Transverse colon (tissue), 4 donors: ENCODE data around the gene WLS. TPM values are rescaled to one million over a fixed set of nuclear protein-coding genes. Genes with fewer than 3 reads are reported as not detected.

ENCODE experiments used
- DNase-seq: peaks from one replicate; pipeline ENCODE4 v3.0.0-alpha.2; 2019
- H3K27ac ChIP-seq, 4 donors: fragments of 200-600 bp; sonication (generic); 2 replicates each; pipeline ENCODE4 v1.5.1; 2016 to 2018; ENCODE audit warnings: inconsistent platforms in 4 of 4
- H3K27me3 ChIP-seq: fragments of 200-600 bp; sonication (generic); 2 replicates; pipeline ENCODE4 v1.5.1; 2017; ENCODE audit warnings: inconsistent platforms
- H3K36me3 ChIP-seq, 4 donors: fragments of 200-600 bp; sonication (generic); 2 replicates each; pipeline ENCODE4 v1.5.1; 2017 to 2019; ENCODE audit warnings: inconsistent platforms in 4 of 4
- H3K4me1 ChIP-seq, 4 donors: fragments of 200-600 bp; sonication (generic); 2 replicates each; pipeline ENCODE4 v1.5.1; 2017 to 2020; ENCODE audit warnings: inconsistent platforms in 4 of 4
- H3K4me3 ChIP-seq, 4 donors: fragments of 200-600 bp; sonication (generic); 1 replicate in 1 of 4; 2 replicates in 3 of 4; pipeline versions ENCODE4 v1.5.1 to v1.6.1; 2017 to 2019; ENCODE audit warnings: inconsistent platforms in 4 of 4
- H3K9me3 ChIP-seq, 2 donors: fragments of 200-600 bp; sonication (generic); 2 replicates each; pipeline ENCODE4 v1.5.1; 2017 to 2019; ENCODE audit warnings: inconsistent platforms in 2 of 2
- EP300 ChIP-seq: sonication (generic); formaldehyde crosslinking; IDR thresholded peaks from one replicate; pipeline ENCODE4 v1.6.1; 2017; ENCODE audit warnings: antibody characterized with exemption, low read depth
- POLR2A ChIP-seq: fragments of 450-650 bp; IDR thresholded peaks from one replicate; pipeline ENCODE4 v1.6.1; 2016; ENCODE audit warnings: antibody characterized with exemption, mild to moderate bottlenecking, moderate library complexity
- POLR2AphosphoS5 ChIP-seq, 3 donors: sonication (generic); formaldehyde crosslinking; IDR thresholded peaks; one replicate each; pipeline ENCODE4 v1.6.1; 2016; ENCODE audit warnings: antibody characterized with exemption in 3 of 3
- WGBS, 2 donors: methylation state at CpG; one replicate each; pipeline ENCODE4 v1.1.5; 2018; ENCODE audit warnings: low coverage in 1 of 2; 5-methylcytosine and 5-hydroxymethylcytosine counted together
- in situ Hi-C, 4 donors: fragments of 200-750 bp; cut with MboI; loops; one replicate each; pipeline versions ENCODE4 v1.15.0 to v1.15.1; 2017; ENCODE audit warnings: low sequenced_read_pairs in 3 of 4, low pct_ligation_motif_present in 1 of 4, low pct_unique_long_range_greater_than_20kb in 1 of 4
- intact Hi-C: fragments of 100-400 bp; cut with DNase I; formaldehyde crosslinking; loops from one replicate; pipeline ENCODE4 v1.15.1; 2023; ENCODE audit warnings: low total_unique reads
- total RNA-seq, 4 donors: library from RNA; depleted of rRNA; stranded (reverse); fragments of >200 nt; gene quantifications; one replicate each; pipeline ENCODE4 v1.1.0, GENCODE V29; 2016
- TF ChIP-seq, protein P1 (sequence below), 5 experiments: fragments of 200-600 bp in 3 of 5; fragments of 450-650 bp in 2 of 5; sonication (generic) in 3 of 5; IDR thresholded peaks; 1 replicate in 2 of 5; 2 replicates in 3 of 5; pipeline ENCODE4 v1.5.1; 2016 to 2017; ENCODE audit warnings: antibody characterized with exemption in 5 of 5, inconsistent platforms in 3 of 5, mild to moderate bottlenecking in 2 of 5, moderate library complexity in 1 of 5

WLS gene
- total RNA-seq, 4 donors from 2014 or later = 69.9 to 117 (median 98.7) TPM

DNA sequence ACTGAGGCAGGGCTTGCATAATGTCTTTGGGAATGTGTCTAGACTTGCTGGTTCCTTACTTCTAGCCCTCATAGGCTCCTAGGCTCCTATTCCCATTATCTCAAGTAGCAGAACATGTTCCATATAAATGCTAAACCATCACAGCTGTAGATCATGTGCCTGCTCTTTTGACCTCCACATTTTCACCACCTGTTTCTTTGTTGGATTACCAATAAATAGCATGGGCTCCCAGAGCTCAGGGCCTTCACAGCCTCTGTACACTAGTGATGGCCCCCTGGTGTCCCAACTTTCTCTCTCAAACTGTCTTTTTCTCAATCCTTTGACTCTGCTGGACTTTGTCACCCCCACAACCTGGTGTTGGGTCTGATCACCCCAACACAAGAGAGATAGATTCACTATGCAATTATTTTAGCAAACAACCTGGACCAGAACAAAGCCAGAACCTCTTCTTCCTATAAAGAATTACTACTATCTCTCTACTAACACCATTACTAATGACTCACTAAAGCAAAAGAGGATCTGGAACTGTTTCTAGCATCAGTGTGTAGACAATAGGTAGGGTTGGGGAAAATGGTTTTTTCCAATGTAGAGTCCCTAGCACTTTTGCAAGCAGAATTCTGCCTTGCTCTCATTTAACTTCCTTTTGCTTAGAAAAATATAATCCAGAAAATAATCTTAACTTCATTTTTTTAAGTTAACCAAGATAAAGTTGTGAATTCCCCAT lies 51.7 kb downstream of the WLS start:
- no peak overlapping the region for H3K4me3 ChIP-seq
- no peak for DNase-seq
- intact Hi-C loops = no loop called here
- in situ Hi-C loops = no loop called here
- no peaks in the 10 kb centered on the region for H3K27me3 ChIP-seq
- no peak for TF ChIP-seq EP300
- TF ChIP-seq POLR2AphosphoS5 (IDR thresholded peaks at IDR 0.05) = no peak
- TF ChIP-seq, protein P1, sequence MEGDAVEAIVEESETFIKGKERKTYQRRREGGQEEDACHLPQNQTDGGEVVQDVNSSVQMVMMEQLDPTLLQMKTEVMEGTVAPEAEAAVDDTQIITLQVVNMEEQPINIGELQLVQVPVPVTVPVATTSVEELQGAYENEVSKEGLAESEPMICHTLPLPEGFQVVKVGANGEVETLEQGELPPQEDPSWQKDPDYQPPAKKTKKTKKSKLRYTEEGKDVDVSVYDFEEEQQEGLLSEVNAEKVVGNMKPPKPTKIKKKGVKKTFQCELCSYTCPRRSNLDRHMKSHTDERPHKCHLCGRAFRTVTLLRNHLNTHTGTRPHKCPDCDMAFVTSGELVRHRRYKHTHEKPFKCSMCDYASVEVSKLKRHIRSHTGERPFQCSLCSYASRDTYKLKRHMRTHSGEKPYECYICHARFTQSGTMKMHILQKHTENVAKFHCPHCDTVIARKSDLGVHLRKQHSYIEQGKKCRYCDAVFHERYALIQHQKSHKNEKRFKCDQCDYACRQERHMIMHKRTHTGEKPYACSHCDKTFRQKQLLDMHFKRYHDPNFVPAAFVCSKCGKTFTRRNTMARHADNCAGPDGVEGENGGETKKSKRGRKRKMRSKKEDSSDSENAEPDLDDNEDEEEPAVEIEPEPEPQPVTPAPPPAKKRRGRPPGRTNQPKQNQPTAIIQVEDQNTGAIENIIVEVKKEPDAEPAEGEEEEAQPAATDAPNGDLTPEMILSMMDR (IDR thresholded peaks at IDR 0.05) = no peak
- TF ChIP-seq POLR2A = no peak
- no peaks in the 10 kb centered on the region for H3K9me3 ChIP-seq
- no peak overlapping the region for H3K27ac ChIP-seq
- peaks cover 16 to 37% (median 23%) of the 10 kb centered on the region in 4 donors for H3K4me1 ChIP-seq
- no peaks in the 10 kb centered on the region for H3K36me3 ChIP-seq

DNA sequence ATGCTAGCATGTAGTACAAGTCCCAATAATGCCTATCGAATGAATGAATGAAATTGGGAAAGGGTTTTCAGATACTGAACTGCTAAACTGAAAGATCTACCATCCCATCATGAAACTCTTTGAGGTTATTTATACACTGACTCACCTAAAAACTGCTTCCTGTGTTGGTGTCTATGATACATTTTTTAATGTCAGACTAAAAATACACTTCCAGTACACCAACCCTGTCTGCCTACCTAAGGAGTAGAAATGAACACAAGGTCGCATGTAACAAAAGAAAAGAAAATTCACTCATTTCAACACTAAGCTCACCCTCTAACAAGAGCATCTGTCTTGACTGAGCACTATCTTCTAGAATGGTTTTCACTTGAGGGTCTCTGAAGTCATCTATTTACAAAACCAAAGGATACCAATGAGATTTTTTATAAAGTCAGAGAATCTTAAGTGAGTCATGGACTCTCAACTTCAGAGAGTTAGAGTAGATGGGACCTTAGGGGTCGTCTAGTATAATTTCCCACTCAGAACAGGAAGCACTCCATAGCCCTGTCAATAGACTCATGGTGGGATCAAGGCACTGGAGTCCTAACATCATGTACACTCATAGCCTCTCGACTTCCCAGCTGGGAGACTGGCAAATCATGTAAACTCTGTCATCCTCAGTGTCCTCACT lies 53.4 kb downstream of the WLS start:
- Histone ChIP-seq H3K4me3 (no peak overlapping the region), H3K36me3 (no peaks in the 10 kb centered on the region), H3K27ac (peak overlapping the region in 3 of 4 donors; percentile 71 to 83 (median 80)), H3K4me1 (peaks cover 23 to 53% (median 38%) of the 10 kb centered on the region in 4 donors), H3K9me3 (no peaks in the 10 kb centered on the region), H3K27me3 (no peaks in the 10 kb centered on the region)
- TF ChIP-seq POLR2A (no peak), POLR2AphosphoS5 (IDR thresholded peaks at IDR 0.05) (no peak), EP300 (no peak)
- TF ChIP-seq, protein P1 (IDR thresholded peaks at IDR 0.05) = no peak
- WGBS, 2 donors = 68 to 72% methylated on average over 3 to 4 of the region's 4 CpGs
- intact Hi-C loops (no loop called here), in situ Hi-C loops (no loop called here)
- no peak for DNase-seq

DNA sequence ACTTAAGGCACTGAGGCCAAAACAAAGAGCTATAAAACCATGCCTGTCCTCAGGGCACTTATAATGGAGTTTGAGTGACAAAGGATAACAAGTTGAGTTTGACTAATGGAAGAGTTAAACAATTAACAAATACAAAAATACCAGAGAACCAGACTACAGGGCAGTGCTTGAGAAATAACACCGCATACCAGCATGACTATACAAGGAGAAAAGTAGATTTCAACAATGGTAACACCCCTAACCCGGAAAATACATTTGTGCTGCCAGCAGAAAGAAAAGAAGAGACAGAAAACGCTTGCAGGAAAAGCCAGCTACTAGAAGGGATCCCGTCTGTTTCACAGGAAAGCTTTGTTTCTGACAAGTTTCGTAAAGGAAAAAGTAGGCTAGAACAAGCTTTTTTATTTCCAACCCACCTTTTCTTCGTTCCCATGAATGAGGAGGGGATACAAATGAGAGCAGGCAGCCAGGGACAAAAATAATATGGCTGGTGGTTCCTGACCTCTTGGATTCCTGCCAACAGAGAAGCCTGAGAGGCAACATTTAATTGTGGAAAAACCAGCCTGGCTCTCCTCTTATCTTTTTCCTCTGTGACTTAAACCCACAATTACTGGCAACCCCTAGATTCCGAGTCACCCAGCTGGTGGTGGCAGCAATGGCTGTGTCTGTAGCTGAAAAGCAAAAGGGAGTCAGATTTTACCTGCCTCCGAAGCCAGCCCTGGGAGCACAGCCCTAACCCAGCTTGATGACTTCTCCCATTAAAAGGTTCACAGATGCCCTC lies 56.5 kb downstream of the WLS start:
- intact Hi-C loops (no loop called here), in situ Hi-C loops (no loop called here)
- Histone ChIP-seq H3K4me3 (no peak overlapping the region), H3K27ac (peak overlapping the region; percentile 71 to 86 (median 82)), H3K36me3 (no peaks in the 10 kb centered on the region), H3K9me3 (no peaks in the 10 kb centered on the region), H3K27me3 (no peaks in the 10 kb centered on the region), H3K4me1 (peaks cover 32 to 69% (median 51%) of the 10 kb centered on the region in 4 donors)
- no peak for DNase-seq
- no peak for TF ChIP-seq EP300
- no peak for TF ChIP-seq POLR2A
- TF ChIP-seq, protein P1 (IDR thresholded peaks at IDR 0.05) = no peak
- TF ChIP-seq POLR2AphosphoS5 (IDR thresholded peaks at IDR 0.05) = peak in 1 of 3 donors; percentile 23
- 59 to 68% methylated on average over 5 to 8 of the region's 8 CpGs for WGBS, 2 donors

DNA sequence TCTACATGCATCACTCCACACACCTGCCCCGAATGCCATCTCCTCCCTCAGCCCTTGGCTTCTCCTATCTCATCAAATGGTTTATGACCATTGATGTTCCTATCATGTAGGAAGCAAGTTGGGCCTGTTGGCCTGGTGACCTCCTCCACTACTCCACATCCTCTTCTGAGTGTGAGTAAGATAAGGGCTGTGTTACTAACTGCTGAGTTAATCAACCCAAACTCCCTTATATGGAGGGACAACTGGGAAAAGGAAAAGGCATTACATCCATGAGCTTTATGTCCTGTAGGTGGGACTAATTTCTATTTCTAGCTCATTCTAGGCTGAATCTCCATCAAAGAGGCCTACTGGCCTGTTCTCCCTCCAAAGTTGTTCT lies 57.6 kb downstream of the WLS start:
- in situ Hi-C loops (no loop called here), intact Hi-C loops (no loop called here)
- no peaks in the 10 kb centered on the region for H3K9me3 ChIP-seq
- H3K4me1 ChIP-seq = peaks cover 32 to 69% (median 52%) of the 10 kb centered on the region in 4 donors
- DNase-seq = no peak
- H3K27me3 ChIP-seq = no peaks in the 10 kb centered on the region
- H3K27ac ChIP-seq = peak overlapping the region; percentile 71 to 86 (median 82)
- no peak overlapping the region for H3K4me3 ChIP-seq
- 71 to 81% methylated on average over 1 of the region's 1 CpG for WGBS, 2 donors
- no peaks in the 10 kb centered on the region for H3K36me3 ChIP-seq
- TF ChIP-seq POLR2AphosphoS5 (IDR thresholded peaks at IDR 0.05) (no peak), POLR2A (no peak)
